Right ventricle myocardium inferior (tissue), 1 donor: ENCODE measurements around the gene SPAG17. TPM values are rescaled to one million over a fixed set of nuclear protein-coding genes. Genes with fewer than 3 reads are reported as not detected.

Experiments used
- ATAC-seq: fragments of 200-7000 bp; cut with Tn5 transposase; one replicate; pipeline ENCODE4 v1.9.1; 2020; ENCODE audit warnings: mild to moderate bottlenecking, moderate library complexity
- DNase-seq: peaks from one replicate; pipeline ENCODE4 v3.0.0; 2021; ENCODE audit errors: missing footprints
- intact Hi-C: fragments of 100-400 bp; cut with DNase I; formaldehyde crosslinking; loops from one replicate; pipeline ENCODE4 v1.11.0; 2022
- total RNA-seq: library from RNA; stranded (reverse); fragmentation: NEBNext Ultra II Directional; extraction: Animal tissue kit (Norgen Biotek cat#: 25700); gene quantifications from one replicate; pipeline ENCODE4 v1.2.1, GENCODE V29; 2021
- donor health status: DM: no; HTN: yes; CAD: no; lungs with severe emphysema.

SPAG17 gene
- total RNA-seq, 1 donor from 2014 or later = not detected

DNA sequence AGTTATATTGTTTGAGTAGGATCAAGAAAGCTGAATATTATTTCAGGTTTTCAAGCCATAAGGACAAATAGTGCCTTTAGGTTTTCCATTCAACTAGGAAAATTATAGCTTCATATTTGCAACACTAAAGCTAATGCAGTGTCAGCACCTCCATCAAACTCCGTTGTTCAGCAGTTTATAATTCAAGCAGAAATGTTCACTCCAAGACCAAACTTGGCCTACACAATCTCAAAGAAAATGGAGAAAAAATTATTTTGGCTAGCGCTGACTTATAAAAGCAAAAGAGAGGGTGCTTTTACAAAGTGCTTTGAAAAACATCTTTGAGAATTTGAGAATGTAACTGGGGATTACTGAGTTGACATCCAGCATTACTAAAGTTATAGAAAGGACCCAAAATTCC lies 1.4 kb downstream of the SPAG17 start:
- ATAC-seq = no peak
- intact Hi-C loops = no loop called here
- no peak for DNase-seq

DNA sequence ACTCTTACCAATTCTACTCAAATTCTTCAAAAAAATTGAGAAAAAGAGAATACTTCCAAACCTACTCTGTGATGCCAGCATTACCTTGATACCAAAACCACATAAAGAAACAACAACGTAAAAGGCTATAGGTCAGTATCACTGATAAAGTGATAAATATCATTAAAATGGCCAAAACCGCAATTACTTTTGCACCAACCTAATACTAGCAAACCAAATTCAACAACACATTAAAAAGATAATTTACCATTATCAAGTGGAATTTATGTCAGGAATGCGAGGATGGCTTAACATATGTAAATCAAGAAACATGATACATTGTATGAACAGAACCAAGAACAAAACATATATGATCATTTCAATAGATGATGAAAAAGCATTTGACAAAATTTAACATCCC lies 7.0 kb downstream of the SPAG17 start:
- ATAC-seq (no peak), DNase-seq (no peak)
- intact Hi-C loops = no loop called here

DNA sequence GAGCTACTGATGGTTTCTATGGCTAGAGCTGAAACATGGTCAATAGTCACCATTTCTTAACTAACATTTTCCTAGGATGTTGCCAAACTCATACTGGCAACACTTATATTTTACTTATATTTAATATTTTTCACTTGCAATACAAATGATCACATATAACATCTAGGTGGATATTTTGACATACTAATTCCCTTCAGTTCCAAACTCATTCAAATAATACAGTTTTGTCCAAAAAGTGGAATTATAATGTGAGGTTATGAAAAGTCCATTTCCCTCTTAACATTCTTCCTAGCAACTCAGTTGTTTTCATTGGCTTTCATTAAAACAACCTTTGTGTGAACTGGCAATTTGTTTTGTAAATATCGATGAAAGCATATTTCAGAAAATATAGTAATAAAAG lies 16.0 kb downstream of the SPAG17 start:
- ATAC-seq (no peak), DNase-seq (no peak)
- intact Hi-C loops = no loop called here

DNA sequence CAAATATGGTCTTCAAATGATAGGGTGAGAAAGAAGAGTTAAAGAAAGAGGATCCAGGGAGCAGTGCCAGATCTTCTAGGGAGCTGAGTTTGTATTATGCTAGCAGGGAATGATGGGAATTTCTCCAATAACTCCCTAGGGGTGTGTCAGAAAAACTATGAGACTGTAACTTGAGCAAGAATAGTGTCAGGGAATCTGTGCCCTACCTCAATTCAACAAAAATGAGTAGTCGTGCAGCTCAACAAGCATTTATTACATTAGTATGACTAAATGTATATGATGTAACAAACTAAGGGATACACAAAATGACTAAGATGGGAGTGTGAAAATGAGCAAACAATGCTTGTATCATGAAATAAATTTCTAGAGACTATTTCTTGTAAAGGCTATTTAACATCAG lies 24.2 kb downstream of the SPAG17 start:
- DNase-seq (no peak), ATAC-seq (no peak)
- intact Hi-C loops = no loop called here

DNA sequence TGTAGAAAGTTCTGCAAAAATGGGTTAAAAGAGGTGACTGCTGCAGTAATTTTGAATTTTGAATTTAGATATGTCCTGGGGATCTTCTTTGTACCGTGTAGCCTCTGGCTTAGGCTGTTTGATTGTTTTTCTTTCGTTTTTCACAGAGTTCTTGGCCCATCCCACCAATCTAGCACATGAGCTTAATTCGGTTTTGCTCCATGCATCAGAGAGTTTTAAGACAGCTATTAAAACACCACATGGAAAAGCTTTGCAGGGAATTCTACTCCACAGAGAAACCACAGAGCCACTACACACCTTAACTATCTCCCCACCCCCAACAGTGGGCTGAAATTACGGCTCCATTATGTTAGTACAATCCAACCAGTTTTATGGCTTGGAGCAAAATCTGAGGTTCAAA lies 25.5 kb downstream of the SPAG17 start:
- intact Hi-C loops = no loop called here
- DNase-seq (no peak), ATAC-seq (no peak)

DNA sequence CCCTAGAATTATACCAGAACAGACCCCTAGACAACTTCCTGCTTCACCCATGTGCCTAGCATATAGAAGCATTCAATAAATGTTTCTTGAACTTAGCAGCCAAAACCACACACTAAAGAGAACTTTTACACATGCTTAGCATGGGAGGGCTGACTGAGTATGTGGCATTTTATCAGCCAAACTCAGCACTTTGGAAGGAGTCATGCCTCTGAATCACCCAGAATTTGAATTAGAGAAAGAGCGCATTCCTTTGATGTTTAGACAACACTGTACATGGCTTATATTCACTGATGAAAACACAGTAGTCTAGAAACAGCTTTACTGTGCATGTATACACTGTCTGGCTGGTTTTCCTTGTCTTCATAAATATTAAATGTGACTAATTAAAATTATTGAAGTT lies 26.1 kb downstream of the SPAG17 start:
- ATAC-seq (no peak), DNase-seq (no peak)
- intact Hi-C loops = no loop called here

DNA sequence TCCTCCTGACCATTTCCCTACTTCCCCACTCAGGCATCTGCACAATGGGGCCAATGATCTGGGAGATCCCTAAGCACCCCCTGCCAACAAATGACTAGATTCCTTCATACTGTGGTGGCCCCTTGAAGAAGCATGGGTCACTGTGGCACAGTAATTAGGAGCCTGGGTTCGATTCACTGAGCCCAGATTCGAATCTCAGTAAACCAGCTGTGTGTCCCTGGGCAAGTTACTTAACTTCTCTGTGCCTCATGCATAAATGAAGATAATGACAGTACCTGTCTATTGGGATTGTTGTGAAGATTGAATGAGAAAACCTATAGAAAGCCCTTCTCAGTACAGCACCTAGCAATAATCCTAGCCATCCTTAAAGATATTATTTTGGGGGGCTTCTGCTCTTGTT lies 27.5 kb downstream of the SPAG17 start:
- no peak for DNase-seq
- intact Hi-C loops = no loop called here
- no peak for ATAC-seq

DNA sequence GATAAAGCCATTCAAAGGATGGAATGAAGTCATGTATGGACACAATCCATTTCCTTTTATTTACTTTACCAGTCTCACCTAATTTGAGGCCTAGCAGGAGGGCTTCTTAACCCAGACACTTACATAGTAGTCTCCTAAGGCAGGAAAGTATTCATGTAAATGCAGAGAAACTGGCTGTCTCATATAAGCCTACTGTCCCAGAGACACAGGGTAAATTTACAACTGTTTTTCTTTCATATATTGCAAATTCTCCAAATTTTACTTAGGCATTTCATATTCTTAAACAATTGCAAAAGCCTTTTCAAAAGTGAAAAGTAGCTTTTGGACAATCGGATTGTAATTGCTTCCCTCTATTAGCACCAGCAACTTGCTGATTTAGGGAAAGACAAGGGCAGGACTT lies 29.9 kb downstream of the SPAG17 start:
- intact Hi-C loops = no loop called here
- ATAC-seq (no peak), DNase-seq (no peak)

DNA sequence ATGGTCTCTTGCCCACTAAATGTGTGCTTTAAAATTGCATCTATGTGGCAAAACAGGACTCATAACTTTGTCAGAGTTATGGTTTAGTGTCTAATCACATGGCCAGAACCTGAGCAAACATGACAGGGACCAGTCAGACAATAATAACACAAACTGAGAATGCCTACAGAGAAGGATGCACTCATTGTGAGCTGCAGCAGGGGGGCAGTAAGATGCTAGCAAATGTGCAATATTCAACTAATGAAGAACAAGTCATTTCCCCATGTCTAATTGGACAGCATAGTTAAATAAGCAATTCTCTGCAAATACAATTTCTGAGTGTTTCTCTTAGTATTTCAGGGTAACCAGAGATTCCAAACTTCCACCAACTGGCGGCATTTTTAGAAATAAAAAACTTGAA lies 30.8 kb downstream of the SPAG17 start:
- intact Hi-C loops = no loop called here
- ATAC-seq = no peak
- DNase-seq = no peak

DNA sequence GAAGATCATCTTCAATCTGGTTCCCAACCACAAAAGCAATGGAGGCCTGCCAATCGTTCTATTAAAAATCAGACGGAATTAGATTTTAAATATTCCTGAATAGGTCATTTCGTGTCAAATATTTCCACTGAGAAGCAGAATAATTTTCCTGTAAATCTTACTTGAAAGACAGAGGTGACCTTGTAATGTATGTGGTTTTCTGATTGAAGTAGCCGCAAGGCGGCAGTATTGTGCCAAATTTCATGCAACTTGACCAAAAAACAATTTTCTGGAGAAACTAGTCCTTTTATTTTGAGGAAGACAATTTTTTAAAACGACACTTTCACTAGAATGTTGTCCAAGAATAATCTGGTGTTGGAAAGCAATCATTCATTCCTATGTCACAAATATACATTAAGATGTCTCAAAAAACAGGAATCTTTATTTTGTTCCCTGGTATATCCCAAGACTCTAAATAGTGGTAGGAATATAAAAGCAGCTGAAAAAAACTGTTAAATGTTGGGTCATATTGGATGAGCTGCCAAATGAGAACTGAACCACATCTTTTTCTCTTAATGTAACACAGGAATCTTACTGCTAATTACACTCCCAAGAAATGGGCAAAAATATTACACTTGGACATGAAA lies 33.6 kb downstream of the SPAG17 start:
- ATAC-seq (no peak), DNase-seq (peak; percentile 57)
- intact Hi-C loops = no loop called here

DNA sequence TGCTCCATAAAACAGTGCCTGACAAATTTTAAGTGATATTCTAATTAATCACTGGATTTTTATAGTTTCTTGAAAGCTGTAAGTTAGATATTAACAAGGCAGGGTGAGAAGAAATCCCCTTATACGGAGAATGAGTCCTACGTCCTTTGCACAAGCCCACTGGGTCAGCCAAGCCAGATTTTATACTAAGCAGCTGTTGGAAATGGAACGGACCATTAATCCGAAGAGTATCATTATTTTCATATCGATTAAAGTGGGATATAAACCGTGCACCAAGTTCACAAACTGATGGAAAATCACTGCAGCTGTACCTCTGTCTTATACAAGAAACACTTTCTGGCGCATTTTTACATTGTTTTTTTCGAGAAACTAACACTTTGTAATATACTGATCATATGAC lies 35.2 kb downstream of the SPAG17 start:
- ATAC-seq (no peak), DNase-seq (no peak)
- intact Hi-C loops = no loop called here

DNA sequence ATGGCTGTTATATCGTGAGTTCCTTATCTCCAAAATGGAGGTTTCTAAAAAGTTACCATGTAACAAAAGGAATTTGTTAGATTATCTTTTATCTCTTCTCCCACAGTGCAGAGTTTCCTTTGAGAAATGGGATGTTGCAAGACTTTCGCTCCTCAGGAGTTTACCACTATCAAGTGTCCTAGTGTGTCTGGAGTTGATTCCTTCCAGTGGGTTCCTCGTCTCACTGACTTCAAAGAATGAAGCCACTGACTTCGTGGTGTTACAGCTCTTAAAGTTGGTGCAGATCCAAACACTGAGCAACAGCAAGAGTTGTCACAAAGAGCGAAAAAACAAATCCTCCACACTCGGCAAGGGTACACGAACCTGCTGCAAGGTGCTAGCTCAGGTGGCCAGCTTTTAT lies 37.0 kb downstream of the SPAG17 start:
- intact Hi-C loops = no loop called here
- no peak for DNase-seq
- no peak for ATAC-seq

DNA sequence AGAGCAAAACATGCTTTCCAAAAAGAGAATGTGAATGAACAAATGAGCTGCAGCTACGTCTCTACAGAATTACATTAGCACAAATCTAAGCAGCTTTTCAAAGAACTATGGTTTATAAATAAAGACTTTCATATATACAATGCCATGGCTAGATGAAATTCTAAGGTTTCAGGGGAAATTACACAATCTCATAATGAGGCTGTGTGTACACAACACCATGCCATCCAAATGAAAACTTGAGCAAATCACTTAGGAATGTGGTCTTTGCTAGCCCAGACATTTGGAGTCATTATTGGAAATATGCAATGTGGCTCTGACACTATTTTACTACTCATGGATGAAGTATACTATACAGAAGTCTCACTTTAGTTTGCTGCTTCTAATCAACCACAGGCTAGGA lies 37.5 kb downstream of the SPAG17 start:
- DNase-seq (no peak), ATAC-seq (no peak)
- intact Hi-C loops = no loop called here

DNA sequence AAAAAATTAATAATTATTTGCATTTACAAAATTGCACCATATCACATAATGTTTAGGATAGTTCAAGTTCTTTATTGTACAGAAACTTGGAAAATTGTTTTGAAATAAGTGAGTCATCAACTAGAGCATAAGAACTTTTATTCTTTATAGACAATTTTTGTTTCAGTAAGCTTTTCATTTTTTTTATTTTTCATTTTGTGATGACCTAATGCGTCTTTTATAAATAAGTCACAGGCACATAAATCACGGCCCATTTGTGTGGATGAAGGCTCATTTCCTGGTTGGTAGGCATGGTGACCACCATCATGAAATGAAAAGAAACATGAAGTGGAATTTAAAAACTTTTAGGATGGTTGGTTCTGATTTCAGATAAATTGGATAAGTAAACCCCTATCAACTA lies 39.3 kb downstream of the SPAG17 start:
- ATAC-seq = no peak
- intact Hi-C loops = no loop called here

DNA sequence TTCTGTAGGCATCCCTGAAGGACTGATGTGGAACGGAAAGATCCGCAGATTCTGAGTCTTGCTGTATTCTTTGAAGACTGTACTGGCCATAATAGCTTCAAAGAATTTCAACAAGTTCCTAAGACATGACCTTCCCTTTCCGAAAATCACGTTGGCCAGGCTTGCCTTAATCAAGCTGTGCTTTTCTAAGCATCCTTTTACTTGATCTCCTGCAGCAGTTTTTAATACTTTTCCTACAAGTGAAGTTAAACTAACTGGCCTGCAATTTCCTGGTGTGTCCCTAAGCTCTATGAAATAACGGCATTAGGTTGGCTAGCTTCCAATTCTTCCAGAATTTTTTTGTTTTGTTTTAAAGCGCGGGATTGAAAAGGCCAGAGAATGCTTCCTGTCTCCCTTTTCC lies 40.3 kb downstream of the SPAG17 start:
- intact Hi-C loops = no loop called here
- ATAC-seq (no peak), DNase-seq (no peak)

More for the DNA sequence above, 39.3 kb downstream of the SPAG17 start:
- DNase-seq = no peak

DNA sequence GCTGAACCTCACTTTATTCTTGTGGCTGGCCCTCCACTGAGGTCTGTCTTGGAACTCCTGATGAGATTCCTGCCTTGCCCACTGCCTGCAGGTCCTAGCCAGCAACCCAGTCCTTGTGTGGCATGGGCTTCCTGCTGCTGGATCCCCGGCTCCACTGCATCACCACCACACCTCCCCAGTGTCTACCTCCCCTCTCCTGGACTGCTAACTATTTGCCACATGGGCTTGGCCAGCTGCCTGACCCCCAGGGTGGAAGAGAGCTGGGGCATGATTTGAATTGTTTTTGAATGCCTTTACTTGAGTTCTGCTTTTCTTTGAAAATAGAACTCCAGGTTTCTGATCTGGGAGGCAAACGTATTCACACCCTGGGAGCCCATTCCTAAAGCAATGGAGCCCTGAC lies 41.2 kb downstream of the SPAG17 start:
- intact Hi-C loops = no loop called here
- DNase-seq = no peak
- ATAC-seq = no peak

DNA sequence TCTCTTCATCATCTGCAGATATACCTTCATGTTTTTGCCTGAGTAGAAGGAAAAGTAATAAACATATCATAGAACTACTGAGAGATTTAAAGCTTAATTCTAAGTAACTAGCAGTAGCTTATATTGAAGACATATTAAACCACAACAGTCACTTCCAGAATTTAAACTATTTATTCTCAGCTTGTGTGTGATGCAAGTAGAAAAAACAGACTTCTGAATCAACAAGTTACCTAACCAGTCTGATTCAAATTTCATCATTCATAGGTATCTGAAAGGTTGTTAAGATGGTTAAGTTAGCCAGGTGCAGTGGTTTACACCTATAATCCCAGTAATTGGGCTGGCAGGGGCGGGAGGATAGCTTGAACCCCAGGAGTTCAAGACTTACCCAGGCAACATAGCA lies 41.9 kb downstream of the SPAG17 start:
- no peak for ATAC-seq
- DNase-seq = peak; percentile 48
- intact Hi-C loops = no loop called here

DNA sequence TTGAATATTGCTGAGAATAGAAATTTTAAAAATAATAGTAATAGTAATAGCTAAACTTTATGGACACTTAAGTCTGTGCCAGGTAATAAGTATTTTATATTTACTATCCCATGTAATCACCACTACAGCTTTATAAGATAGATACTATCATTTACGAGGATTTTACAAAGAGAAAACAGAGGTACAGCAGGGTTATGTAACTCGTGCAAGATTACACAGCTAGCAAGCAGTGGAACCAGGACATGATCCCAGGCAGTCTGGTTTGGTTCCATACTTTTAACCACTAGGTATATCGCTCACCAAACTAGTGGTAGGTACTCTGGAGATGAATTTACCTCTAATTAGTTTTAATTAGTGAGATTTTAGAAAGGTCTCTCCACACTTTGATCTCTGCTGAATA lies 42.5 kb downstream of the SPAG17 start:
- DNase-seq (no peak), ATAC-seq (no peak)
- intact Hi-C loops = no loop called here

DNA sequence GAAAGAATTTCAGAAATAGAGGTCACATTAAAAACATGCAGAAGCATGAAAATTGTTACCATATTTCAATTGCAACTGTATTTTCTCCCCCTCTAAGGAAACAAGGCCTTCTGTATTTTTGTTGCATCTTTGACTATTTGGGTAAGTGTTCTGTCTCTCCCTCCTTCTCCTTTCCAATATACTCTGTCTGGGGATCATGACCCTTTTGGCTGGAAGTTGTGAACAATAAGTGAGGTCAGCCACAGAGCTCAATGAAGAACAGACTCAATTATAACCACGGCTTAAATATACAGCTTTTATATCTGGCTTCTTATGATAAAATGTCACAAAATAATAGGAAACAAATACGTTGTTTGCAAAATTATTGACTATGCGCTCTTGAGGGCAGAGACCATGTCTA lies 47.1 kb downstream of the SPAG17 start:
- ATAC-seq = no peak
- DNase-seq = no peak
- intact Hi-C loops = no loop called here

DNA sequence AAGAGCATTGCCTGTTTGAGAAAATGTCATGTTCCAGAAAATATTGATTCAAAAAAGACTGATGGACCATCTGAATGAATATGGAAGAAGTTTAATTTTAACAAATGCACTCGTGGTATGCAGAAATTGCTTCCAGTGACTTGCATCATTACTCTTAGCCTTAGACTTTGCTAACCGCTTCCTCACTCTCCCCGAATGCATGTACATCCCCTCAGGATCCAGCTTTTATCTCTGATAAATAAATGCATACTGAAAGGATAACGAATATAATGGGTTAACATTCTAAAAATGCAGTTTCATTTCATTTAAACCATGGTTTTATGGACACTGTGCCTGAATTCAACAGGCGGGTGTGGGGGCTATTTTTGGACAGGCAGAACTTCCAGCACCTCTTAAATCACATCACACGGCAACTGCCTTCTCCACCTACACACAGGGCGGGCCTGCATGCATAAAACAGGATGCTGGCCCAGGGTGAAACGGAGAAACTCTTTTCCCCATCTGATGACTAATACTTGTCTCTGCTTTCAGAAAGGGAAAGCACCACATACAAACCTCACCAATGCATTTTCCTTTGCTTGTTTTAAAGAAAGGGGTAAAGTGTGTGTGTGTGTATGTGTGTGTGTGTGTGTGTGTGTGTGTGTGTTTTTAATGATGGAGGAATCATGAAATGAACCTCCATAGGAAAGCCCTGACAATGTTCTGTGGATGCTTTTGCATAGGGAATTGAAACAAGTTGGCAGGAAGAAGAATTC lies 48.7 kb downstream of the SPAG17 start:
- peak; percentile 28 for DNase-seq
- no peak for ATAC-seq
- intact Hi-C loops = no loop called here

DNA sequence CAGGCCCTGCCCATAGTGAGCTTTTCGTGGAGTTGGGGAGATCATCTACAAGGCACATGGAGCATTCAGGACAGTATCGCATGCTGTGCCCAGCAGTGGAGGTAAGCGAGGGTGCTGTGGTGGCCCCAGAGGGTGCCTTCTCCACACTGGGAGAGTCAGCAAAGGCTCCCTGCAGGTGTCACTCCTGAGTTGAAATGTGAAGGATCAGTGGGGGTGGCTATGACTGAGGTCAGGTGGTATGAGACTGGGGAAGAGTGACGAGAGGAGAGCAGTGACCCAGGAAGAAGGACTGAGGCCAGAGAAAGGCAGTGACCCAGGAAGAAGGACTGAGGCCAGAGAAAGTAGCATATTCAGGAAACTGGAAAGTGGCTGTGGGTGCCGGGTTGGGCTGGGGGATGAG lies 53.0 kb downstream of the SPAG17 start:
- intact Hi-C loops = no loop called here
- ATAC-seq = no peak
- no peak for DNase-seq
